WI38 (cell line): ENCODE measurements around the gene ISLR.

Experiments
- H3K4me3 ChIP-seq: 2 replicates; pipeline ENCODE4 v1.5.1; 2011; ENCODE audit warnings: low read depth, mild to moderate bottlenecking, control low read depth, low read length
- TF ChIP-seq, protein P1 (sequence below): IDR thresholded peaks from 2 replicates; pipeline ENCODE4 v1.5.1; 2012; ENCODE audit warnings: low read depth, mild to moderate bottlenecking, control low read depth, low read length

The ISLR gene

GRCh38 chr15:74208496-74208895 lies 35.0 kb downstream of the ISLR start:
- TF ChIP-seq, protein P1, sequence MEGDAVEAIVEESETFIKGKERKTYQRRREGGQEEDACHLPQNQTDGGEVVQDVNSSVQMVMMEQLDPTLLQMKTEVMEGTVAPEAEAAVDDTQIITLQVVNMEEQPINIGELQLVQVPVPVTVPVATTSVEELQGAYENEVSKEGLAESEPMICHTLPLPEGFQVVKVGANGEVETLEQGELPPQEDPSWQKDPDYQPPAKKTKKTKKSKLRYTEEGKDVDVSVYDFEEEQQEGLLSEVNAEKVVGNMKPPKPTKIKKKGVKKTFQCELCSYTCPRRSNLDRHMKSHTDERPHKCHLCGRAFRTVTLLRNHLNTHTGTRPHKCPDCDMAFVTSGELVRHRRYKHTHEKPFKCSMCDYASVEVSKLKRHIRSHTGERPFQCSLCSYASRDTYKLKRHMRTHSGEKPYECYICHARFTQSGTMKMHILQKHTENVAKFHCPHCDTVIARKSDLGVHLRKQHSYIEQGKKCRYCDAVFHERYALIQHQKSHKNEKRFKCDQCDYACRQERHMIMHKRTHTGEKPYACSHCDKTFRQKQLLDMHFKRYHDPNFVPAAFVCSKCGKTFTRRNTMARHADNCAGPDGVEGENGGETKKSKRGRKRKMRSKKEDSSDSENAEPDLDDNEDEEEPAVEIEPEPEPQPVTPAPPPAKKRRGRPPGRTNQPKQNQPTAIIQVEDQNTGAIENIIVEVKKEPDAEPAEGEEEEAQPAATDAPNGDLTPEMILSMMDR, result no peak
- no peak overlapping the region for H3K4me3 ChIP-seq

DNA sequence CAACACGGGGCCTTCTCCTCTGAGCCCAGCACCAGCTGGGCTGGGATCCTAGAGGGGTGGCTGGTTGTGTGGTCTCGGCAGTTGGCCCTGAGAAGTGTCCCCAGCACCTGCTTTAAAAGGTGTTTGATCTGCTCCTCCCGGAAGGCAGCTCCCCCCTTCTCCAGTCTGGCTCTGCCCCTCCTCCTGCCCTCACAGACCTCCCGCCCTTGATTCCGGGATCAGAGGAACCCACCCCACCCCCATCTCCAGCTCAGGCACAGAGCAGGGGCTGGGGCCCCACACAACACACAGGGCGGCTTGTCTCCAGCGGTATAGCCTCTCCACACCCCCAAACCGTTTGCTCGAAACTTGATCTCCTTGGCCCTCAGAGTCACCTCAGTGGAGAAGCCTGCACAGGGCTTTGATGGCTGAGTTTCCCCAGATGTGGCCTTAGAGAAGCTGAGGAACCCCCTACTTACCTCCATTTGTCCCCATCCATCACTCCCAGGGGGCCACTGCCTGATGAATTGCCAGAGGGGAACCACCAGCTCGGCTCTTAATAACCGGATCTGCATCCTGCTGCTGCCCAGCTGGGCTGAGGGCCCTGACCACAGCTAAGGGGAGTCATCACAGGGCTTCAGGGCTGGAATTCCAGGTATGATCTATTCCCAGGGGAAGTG lies 35.5 kb downstream of the ISLR start:
- TF ChIP-seq, protein P1, result no peak
- no peak overlapping the region for H3K4me3 ChIP-seq

DNA sequence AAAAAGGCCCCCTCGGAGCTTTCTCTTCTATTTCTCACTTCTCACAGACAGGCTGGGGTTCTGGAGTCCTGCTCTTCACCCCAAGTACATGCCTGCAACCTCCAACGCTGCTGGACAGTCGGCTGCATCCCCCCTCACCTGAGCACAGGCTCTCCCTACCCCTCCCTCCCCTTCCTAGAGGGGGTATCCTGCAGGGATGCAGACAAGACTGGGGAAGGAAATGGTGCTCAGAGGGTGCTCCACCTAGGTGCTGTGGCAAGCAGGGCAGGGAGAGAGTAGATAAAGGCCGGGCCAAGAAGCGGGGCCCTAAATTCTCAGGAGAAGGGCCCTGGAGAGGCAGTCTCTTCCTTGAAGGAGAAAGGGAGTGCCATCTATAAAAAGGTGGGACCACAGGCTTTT lies 36.0 kb downstream of the ISLR start:
- TF ChIP-seq, protein P1, result no peak
- H3K4me3 ChIP-seq, result no peak overlapping the region

- no peak overlapping the region for H3K4me3 ChIP-seq
- TF ChIP-seq, protein P1, result no peak
These were observed 36.6 kb downstream of the ISLR start for GRCh38 chr15:74209997-74210671.

GRCh38 chr15:74210729-74211128 lies 37.2 kb downstream of the ISLR start:
- H3K4me3 ChIP-seq, result no peak overlapping the region
- TF ChIP-seq, protein P1, result no peak

GRCh38 chr15:74211656-74212055 lies 38.1 kb downstream of the ISLR start:
- TF ChIP-seq, protein P1, result no peak
- H3K4me3 ChIP-seq, result no peak overlapping the region

DNA sequence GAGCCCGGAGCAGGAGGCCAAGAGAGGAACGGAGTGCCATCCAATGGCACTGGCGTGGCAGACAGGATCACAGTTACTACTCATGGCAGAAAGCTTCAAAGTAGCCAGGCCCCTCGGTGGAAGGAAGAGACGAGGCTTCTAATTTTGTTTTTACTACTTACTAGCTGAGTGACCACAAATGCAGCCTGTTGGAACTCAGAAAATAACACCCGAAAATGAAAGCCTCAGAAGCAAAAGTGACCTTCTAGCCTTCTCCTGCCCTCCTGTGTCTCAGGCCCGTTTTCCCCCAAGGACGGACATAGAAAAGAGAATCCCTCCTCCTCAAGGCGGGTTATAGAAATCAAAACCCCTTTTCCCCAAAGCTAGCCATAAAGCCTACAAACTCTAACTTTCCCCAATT lies 39.0 kb downstream of the ISLR start:
- no peak overlapping the region for H3K4me3 ChIP-seq
- TF ChIP-seq, protein P1, result no peak
